HL-60 (cell line): ENCODE data around the gene STAT5B.
"Not testable (repeated sequence)": the region's sequence is repeated elsewhere in the genome, so short reads cannot be mapped to it uniquely, and the experiment has no call there.

Experiments used
- DNase-seq, 2 experiments: peaks; one replicate each; pipeline ENCODE4 v3.0.0-alpha.2; 2010 to 2020; ENCODE audit warnings: low read depth in 1 of 2, low spot score in 1 of 2
- H3K27ac ChIP-seq: fragments of 250-450 bp; sonication (Bioruptor Pico); replicated peaks from 2 replicates; pipeline ENCODE4 v1.5.1; 2020; ENCODE audit warnings: mild to moderate bottlenecking, moderate library complexity
- H3K27me3 ChIP-seq: fragments of 250-450 bp; sonication (Bioruptor Pico); 2 replicates; pipeline ENCODE4 v1.5.1; 2021; ENCODE audit warnings: mild to moderate bottlenecking, moderate library complexity; ENCODE audit not compliant: insufficient read depth, poor library complexity, severe bottlenecking
- H3K4me3 ChIP-seq: replicated peaks from 2 replicates; pipeline ENCODE4 v1.5.1; 2011; ENCODE audit warnings: mild to moderate bottlenecking, control low read depth, low read length; ENCODE audit not compliant: insufficient read depth
- GABPA ChIP-seq: IDR thresholded peaks from 2 replicates; pipeline ENCODE4 v1.6.1; 2012; ENCODE audit warnings: low read depth
- POLR2AphosphoS5 ChIP-seq: IDR thresholded peaks from 2 replicates; pipeline ENCODE4 v1.6.1; 2012; ENCODE audit warnings: low read depth
- SPI1 ChIP-seq: IDR thresholded peaks from 2 replicates; pipeline ENCODE4 v1.6.1; 2012; ENCODE audit warnings: low read depth, mild to moderate bottlenecking, borderline replicate concordance
- TF ChIP-seq, protein P1 (sequence below): IDR thresholded peaks from 2 replicates; pipeline ENCODE4 v1.6.1; 2012; ENCODE audit warnings: low read depth; ENCODE audit not compliant: insufficient replicate concordance
- TF ChIP-seq, protein P2 (sequence below): IDR thresholded peaks from one replicate; pipeline ENCODE4 v1.5.1; 2011; ENCODE audit warnings: low read length, control low read depth, inconsistent platforms; ENCODE audit not compliant: insufficient read depth

Gene STAT5B

DNA sequence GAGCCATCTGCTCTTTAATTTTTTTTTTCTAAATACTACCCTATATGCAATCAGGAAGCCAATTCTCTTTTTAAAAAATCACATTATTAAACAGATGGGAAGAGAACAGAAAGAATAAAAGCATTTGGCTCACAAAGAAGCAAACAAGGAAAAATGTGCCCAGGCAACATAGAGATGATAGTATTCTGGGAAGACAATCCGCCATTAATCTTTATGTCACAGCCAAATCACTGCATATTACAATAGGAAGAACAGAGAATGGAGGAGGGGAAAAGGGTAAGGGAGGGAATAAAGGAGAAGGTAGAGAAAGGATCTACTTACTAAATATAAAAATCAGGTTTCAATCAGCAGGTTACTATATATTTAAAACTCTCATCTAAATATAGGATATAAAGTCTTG is 34.3 kb downstream of the STAT5B start:
- Histone ChIP-seq H3K27me3 (no peaks in the 10 kb centered on the region), H3K27ac (no peak overlapping the region), H3K4me3 (no peak overlapping the region)
- no peak for DNase-seq
- TF ChIP-seq POLR2AphosphoS5 (no peak), SPI1 (no peak)
- TF ChIP-seq, protein P1, sequence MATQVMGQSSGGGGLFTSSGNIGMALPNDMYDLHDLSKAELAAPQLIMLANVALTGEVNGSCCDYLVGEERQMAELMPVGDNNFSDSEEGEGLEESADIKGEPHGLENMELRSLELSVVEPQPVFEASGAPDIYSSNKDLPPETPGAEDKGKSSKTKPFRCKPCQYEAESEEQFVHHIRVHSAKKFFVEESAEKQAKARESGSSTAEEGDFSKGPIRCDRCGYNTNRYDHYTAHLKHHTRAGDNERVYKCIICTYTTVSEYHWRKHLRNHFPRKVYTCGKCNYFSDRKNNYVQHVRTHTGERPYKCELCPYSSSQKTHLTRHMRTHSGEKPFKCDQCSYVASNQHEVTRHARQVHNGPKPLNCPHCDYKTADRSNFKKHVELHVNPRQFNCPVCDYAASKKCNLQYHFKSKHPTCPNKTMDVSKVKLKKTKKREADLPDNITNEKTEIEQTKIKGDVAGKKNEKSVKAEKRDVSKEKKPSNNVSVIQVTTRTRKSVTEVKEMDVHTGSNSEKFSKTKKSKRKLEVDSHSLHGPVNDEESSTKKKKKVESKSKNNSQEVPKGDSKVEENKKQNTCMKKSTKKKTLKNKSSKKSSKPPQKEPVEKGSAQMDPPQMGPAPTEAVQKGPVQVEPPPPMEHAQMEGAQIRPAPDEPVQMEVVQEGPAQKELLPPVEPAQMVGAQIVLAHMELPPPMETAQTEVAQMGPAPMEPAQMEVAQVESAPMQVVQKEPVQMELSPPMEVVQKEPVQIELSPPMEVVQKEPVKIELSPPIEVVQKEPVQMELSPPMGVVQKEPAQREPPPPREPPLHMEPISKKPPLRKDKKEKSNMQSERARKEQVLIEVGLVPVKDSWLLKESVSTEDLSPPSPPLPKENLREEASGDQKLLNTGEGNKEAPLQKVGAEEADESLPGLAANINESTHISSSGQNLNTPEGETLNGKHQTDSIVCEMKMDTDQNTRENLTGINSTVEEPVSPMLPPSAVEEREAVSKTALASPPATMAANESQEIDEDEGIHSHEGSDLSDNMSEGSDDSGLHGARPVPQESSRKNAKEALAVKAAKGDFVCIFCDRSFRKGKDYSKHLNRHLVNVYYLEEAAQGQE = no peak

DNA sequence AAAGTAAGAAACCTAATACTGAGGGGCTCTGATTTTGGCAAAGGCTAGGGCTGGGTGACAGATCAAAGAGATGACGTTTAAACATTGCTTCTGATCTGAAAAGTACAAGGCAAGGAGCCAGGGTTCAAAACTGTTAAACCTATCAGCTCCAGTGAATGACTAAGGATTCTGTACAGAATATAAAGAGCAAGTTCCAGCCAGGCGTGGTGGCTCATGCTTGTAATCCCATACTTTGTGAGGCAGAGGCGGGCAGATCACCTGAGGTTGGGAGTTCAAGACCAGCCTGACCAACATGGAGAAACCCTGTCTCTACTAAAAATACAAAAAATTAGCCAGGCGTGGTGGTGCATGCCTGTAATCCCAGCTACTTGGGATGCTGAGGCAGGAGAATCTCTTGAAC is 35.3 kb downstream of the STAT5B start:
- not testable (repeated sequence) for H3K4me3 ChIP-seq, DNase-seq, H3K27ac ChIP-seq, H3K27me3 ChIP-seq

DNA sequence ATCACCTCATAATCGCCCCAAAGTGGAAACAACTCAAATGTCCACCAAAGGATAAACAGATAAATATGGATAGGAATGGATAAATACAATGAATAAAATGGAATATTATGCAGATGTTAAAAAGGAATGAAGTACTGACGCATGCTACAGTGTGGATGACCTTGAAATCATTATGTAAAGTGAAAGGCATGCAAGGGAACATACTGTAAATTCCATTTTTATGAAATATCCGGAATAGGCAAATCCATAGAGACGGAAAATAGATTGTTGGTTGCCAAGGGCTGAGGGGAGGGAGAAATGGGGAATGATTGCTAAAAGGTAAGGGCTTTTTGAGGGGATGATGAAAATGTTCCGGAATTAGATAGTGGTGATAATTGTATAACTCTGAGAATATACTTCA is 36.0 kb downstream of the STAT5B start:
- TF ChIP-seq GABPA (no peak), POLR2AphosphoS5 (no peak), SPI1 (no peak)
- TF ChIP-seq, protein P2, sequence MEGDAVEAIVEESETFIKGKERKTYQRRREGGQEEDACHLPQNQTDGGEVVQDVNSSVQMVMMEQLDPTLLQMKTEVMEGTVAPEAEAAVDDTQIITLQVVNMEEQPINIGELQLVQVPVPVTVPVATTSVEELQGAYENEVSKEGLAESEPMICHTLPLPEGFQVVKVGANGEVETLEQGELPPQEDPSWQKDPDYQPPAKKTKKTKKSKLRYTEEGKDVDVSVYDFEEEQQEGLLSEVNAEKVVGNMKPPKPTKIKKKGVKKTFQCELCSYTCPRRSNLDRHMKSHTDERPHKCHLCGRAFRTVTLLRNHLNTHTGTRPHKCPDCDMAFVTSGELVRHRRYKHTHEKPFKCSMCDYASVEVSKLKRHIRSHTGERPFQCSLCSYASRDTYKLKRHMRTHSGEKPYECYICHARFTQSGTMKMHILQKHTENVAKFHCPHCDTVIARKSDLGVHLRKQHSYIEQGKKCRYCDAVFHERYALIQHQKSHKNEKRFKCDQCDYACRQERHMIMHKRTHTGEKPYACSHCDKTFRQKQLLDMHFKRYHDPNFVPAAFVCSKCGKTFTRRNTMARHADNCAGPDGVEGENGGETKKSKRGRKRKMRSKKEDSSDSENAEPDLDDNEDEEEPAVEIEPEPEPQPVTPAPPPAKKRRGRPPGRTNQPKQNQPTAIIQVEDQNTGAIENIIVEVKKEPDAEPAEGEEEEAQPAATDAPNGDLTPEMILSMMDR = no peak
- TF ChIP-seq, protein P1 = no peak
- H3K27me3 ChIP-seq = no peaks in the 10 kb centered on the region
- H3K27ac ChIP-seq = no peak overlapping the region
- no peak overlapping the region for H3K4me3 ChIP-seq
- DNase-seq = no peak

DNA sequence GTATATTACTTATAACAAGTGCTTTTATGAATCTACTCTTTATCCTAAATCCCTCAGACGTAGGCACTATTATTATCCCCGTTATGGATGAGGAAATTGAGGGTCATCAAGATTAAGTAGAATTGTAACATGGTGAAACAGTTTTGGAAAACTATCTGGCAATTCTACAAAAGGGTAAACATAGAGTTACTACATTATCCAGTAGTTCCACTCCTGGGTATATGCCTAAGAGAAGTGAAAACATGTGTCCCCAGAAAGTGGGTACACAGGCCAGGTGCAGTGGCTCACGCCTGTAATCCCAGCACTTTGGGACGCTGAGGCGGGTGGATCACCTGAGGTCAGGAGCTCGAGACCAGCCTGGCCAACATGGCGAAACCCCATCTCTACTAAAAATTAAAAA is 36.6 kb downstream of the STAT5B start:
- H3K4me3 ChIP-seq, DNase-seq, H3K27ac ChIP-seq, H3K27me3 ChIP-seq: not testable (repeated sequence)

DNA sequence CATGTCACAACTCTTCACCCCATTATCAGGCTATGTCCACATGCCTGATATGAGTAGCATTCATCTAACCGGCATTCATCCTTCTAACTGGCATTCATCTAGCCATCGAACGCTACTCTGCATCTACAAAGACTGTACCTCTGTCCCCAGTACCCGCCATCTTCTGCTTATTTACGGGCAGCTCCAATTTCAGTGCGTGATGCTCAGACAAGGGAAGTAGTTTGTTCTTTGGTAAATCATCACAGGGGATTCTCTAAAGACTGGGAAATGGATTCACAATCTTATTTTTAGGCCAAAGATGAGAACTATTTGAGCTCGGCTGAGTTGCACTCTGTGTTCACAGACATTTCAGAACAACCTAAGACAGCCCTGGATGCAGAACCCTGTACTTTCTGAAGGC is 39.4 kb downstream of the STAT5B start:
- no peak overlapping the region for H3K27ac ChIP-seq
- TF ChIP-seq, protein P1 = no peak
- TF ChIP-seq SPI1 = no peak
- TF ChIP-seq, protein P2 = no peak

More for the DNA sequence above, 39.4 kb downstream of the STAT5B start:
- Histone ChIP-seq H3K27me3 (no peaks in the 10 kb centered on the region), H3K4me3 (no peak overlapping the region)
- DNase-seq = no peak
